OCI-LY7 (cell line): ENCODE data around the gene ITM2B. TPM values are rescaled to one million over a fixed set of nuclear protein-coding genes. Genes with fewer than 3 reads are reported as not detected.

ENCODE experiments used
- BruUV-seq: library from RNA; stranded (reverse); fragments of 400-500 nt; replicated peaks from 2 replicates; lab custom pipeline; 2021; lab: Mats Ljungman, UMichigan
- CTCF ChIA-PET: fragments of 300-600 bp; sonication (Branson Sonifier 250); formaldehyde crosslinking; loops from one replicate; lab custom pipeline; 2022; ENCODE audit warnings: antibody characterized with exemption; ENCODE audit not compliant: unreplicated experiment; lab: Charles Lee
- POLR2A ChIA-PET: fragments of 300-600 bp; sonication (Branson Sonifier 250); formaldehyde crosslinking; loops from one replicate; lab custom pipeline; 2022; ENCODE audit warnings: antibody characterized with exemption; lab: Charles Lee
- DNase-seq: peaks from one replicate; pipeline ENCODE4 v3.0.0-alpha.2; 2015; ENCODE audit warnings: low spot score
- H2AFZ ChIP-seq: fragments of 200-600 bp; sonication (generic), shearing (Covaris generic); 2 replicates; pipeline ENCODE4 v1.6.1; 2014; ENCODE audit warnings: mild to moderate bottlenecking, antibody characterized with exemption, low read length, moderate library complexity
- H3K27ac ChIP-seq: fragments of 200-600 bp; sonication (generic); 2 replicates; pipeline ENCODE4 v1.5.1; 2014; ENCODE audit warnings: mixed run types, low read depth, mild to moderate bottlenecking, moderate library complexity, low read length, inconsistent platforms; ENCODE audit not compliant: poor library complexity, severe bottlenecking
- H3K36me3 ChIP-seq: fragments of 200-600 bp; sonication (generic); 2 replicates; pipeline ENCODE4 v1.6.1; 2014; ENCODE audit warnings: mild to moderate bottlenecking, antibody characterized with exemption, low read length, moderate library complexity, mixed read lengths; ENCODE audit not compliant: insufficient read depth
- H3K4me1 ChIP-seq: fragments of 200-600 bp; sonication (generic); 2 replicates; pipeline ENCODE4 v1.5.1; 2014; ENCODE audit warnings: mild to moderate bottlenecking, low read length; ENCODE audit not compliant: insufficient read depth, poor library complexity, severe bottlenecking
- H3K4me2 ChIP-seq: fragments of 200-600 bp; sonication (generic); 2 replicates; pipeline ENCODE4 v1.6.1; 2014; ENCODE audit warnings: mild to moderate bottlenecking, low read length
- H3K4me3 ChIP-seq: fragments of 200-600 bp; sonication (generic); 2 replicates; pipeline ENCODE4 v1.5.1; 2014; ENCODE audit warnings: mild to moderate bottlenecking, low read depth, low read length; ENCODE audit not compliant: poor library complexity, severe bottlenecking
- H3K79me2 ChIP-seq: fragments of 200-600 bp; sonication (generic); 2 replicates; pipeline ENCODE4 v1.6.1; 2016; ENCODE audit warnings: low read depth, mild to moderate bottlenecking, low read length, moderate library complexity, mixed read lengths; ENCODE audit not compliant: insufficient read depth
- H3K9me2 ChIP-seq: fragments of 200-600 bp; sonication (generic); 2 replicates; pipeline ENCODE4 v1.6.1; 2016; ENCODE audit warnings: mild to moderate bottlenecking, low read length, mixed read lengths; ENCODE audit not compliant: insufficient read depth
- H3K9me3 ChIP-seq: fragments of 200-600 bp; sonication (generic); 2 replicates; pipeline ENCODE4 v1.6.1; 2014; ENCODE audit warnings: mild to moderate bottlenecking, mixed run types, low read length, mixed read lengths
- H4K20me1 ChIP-seq: fragments of 200-600 bp; sonication (generic); 2 replicates; pipeline ENCODE4 v1.6.1; 2014; ENCODE audit warnings: mild to moderate bottlenecking, antibody characterized with exemption, low read length, moderate library complexity, mixed read lengths; ENCODE audit not compliant: insufficient read depth
- CTCF ChIP-seq: fragments of 200-600 bp; sonication (generic); conservative IDR thresholded peaks from 2 replicates; pipeline ENCODE4 v1.5.1; 2014; ENCODE audit warnings: mild to moderate bottlenecking, antibody characterized with exemption, low read length, moderate library complexity, mixed read lengths
- EZH2phosphoT487 ChIP-seq: fragments of 200-600 bp; sonication (generic); IDR thresholded peaks from 2 replicates; pipeline ENCODE4 v1.6.1; 2018; ENCODE audit warnings: low read depth, borderline replicate concordance, mild to moderate bottlenecking, mixed run types, antibody characterized with exemption, low read length, moderate library complexity, mixed read lengths
- intact Hi-C: fragments of 100-400 bp; cut with micrococcal nuclease; formaldehyde crosslinking; loops from one replicate; pipeline ENCODE4 v1.10.0; 2022; ENCODE audit not compliant: unreplicated experiment
- total RNA-seq, 2 experiments: library from RNA; depleted of rRNA in 1 of 2; stranded (reverse); fragments of >200 nt in 1 of 2; shearing (Covaris generic) in 1 of 2; gene quantifications; 2 replicates each; pipeline ENCODE4 v1.2.3, GENCODE V29; 2014 to 2022

Gene ITM2B
- total RNA-seq, 2 experiments from 2014 or later: 14.7 to 43.3 TPM

- ChIA-PET CTCF (no interaction called here), POLR2A (no interaction called here)
- no peak for TF ChIP-seq EZH2phosphoT487
- BruUV-seq: no TSS peak
- H3K4me3 ChIP-seq: no peak overlapping the region
- no peaks in the 10 kb centered on the region for H3K4me1 ChIP-seq
- no peak for DNase-seq
- peaks cover 36% of the 10 kb centered on the region for H3K9me3 ChIP-seq
- no peaks in the 10 kb centered on the region for H3K9me2 ChIP-seq
- no peaks in the 10 kb centered on the region for H4K20me1 ChIP-seq
- no peak overlapping the region for H3K4me2 ChIP-seq
- H2AFZ ChIP-seq: no peak overlapping the region
- peaks cover 44% of the 10 kb centered on the region for H3K79me2 ChIP-seq
- H3K36me3 ChIP-seq: peaks cover 99% of the 10 kb centered on the region
- intact Hi-C loops: no loop called here
- H3K27ac ChIP-seq: no peak overlapping the region
These were observed 85.4 kb downstream of the ITM2B start for GRCh38 chr13:48318377-48318811.

GRCh38 chr13:48318821-48319511 is 86.0 kb downstream of the ITM2B start:
- H3K79me2 ChIP-seq: peaks cover 44% of the 10 kb centered on the region

More at GRCh38 chr13:48318821-48319511, 86.0 kb downstream of the ITM2B start:
- Histone ChIP-seq H3K36me3 (peaks cover 97% of the 10 kb centered on the region), H3K4me1 (no peaks in the 10 kb centered on the region), H3K27ac (no peak overlapping the region), H3K9me2 (no peaks in the 10 kb centered on the region), H3K4me3 (no peak overlapping the region), H3K4me2 (no peak overlapping the region), H3K9me3 (peaks cover 34% of the 10 kb centered on the region), H2AFZ (no peak overlapping the region), H4K20me1 (no peaks in the 10 kb centered on the region)
- intact Hi-C loops: no loop called here
- no peak for TF ChIP-seq EZH2phosphoT487
- no peak for TF ChIP-seq CTCF
- ChIA-PET POLR2A (no interaction called here), CTCF (no interaction called here)
- DNase-seq: no peak
- no TSS peak for BruUV-seq

Other genes starting within 250 kb of the ITM2B start
- 19.9 and 22.9 TPM in 2 replicates for gene SUCLA2, start 231.9 kb upstream of the ITM2B start, total RNA-seq (2014; rRNA removed; shearing (Covaris generic))
- 46.7 and 53.5 TPM in 2 replicates for gene SUCLA2, start 231.9 kb upstream of the ITM2B start, total RNA-seq (2022)
- 19.3 and 26.8 TPM in 2 replicates for gene NUDT15, start 195.5 kb upstream of the ITM2B start, total RNA-seq (2014; rRNA removed; shearing (Covaris generic))
- 15.9 and 17.8 TPM in 2 replicates for gene NUDT15, start 195.5 kb upstream of the ITM2B start, total RNA-seq (2022)
- gene MED4, start 138.1 kb upstream of the ITM2B start, total RNA-seq (2014; rRNA removed; shearing (Covaris generic)): 25.2 and 31.1 TPM in 2 replicates
- 53.1 and 57.0 TPM in 2 replicates for gene MED4, start 138.1 kb upstream of the ITM2B start, total RNA-seq (2022)
- gene RB1, start 70.5 kb downstream of the ITM2B start, total RNA-seq (2014; rRNA removed; shearing (Covaris generic)): 31.7 and 33.5 TPM in 2 replicates
- 72.7 and 84.4 TPM in 2 replicates for gene RB1, start 70.5 kb downstream of the ITM2B start, total RNA-seq (2022)
- gene LPAR6, start 179.9 kb downstream of the ITM2B start, total RNA-seq (2014; rRNA removed; shearing (Covaris generic)): 0.10 TPM in 1 of 2 replicates, not detected in the other
- not detected in 2 replicates for gene LPAR6, start 179.9 kb downstream of the ITM2B start, total RNA-seq (2022)